K562 (cell line): ENCODE results near the gene SLC25A20. TPM values are rescaled to one million over a fixed set of nuclear protein-coding genes. Genes with fewer than 3 reads are reported as not detected.

Experiments used
- ASH1L ChIP-seq: fragments of 450-650 bp; IDR thresholded peaks from 2 replicates; pipeline ENCODE4 v1.6.1; 2018; ENCODE audit warnings: borderline replicate concordance, mild to moderate bottlenecking, low read depth; ENCODE audit not compliant: partially characterized antibody
- MYNN ChIP-seq, 2 experiments: sonication (generic); formaldehyde crosslinking in 1 of 2; IDR thresholded peaks; 2 replicates each; pipeline versions ENCODE4 v1.5.0 to v1.6.1; 2016 to 2020; ENCODE audit warnings: antibody characterized with exemption in 1 of 2, missing genetic modification reagents in 1 of 2
- RBM14 ChIP-seq: fragments of 200-400 bp; formaldehyde crosslinking; IDR thresholded peaks from 2 replicates; pipeline ENCODE4 v1.6.1; 2018; ENCODE audit warnings: low read depth, mild to moderate bottlenecking, low read length, moderate library complexity, borderline replicate concordance; ENCODE audit not compliant: insufficient read depth
- ZNF121 ChIP-seq: sonication (generic); formaldehyde crosslinking; conservative IDR thresholded peaks from 2 replicates; pipeline ENCODE4 v1.8.0; 2022; ENCODE audit warnings: missing genetic modification reagents
- ZNF407 ChIP-seq: fragments of 450-650 bp; IDR thresholded peaks from 2 replicates; pipeline ENCODE4 v1.6.1; 2016; ENCODE audit warnings: low read depth
- polyA plus RNA-seq, 8 experiments: library from polyadenylated mRNA; depleted of rRNA in 4 of 8; stranded (reverse) in 5 of 8; unstranded in 3 of 8; fragments of >200 nt; fragmentation: Nextera tagmentation in 2 of 8; fragmentation: Illumina TruSeq in 1 of 8; extraction: Ambion mirVana in 2 of 8; extraction: Trizol in 1 of 8; gene quantifications; 2 replicates each; pipeline versions ENCODE4 v1.2.1 to v1.2.3, GENCODE V29; 2011 to 2014; ENCODE audit warnings: inconsistent platforms in 1 of 8, missing spikeins in 1 of 8
- total RNA-seq, 7 experiments: library from RNA; depleted of rRNA in 6 of 7; stranded (reverse); fragments of >200 nt in 6 of 7; fragmentation: Illumina TruSeq in 2 of 7; extraction: Trizol in 2 of 7; gene quantifications; 2 replicates each; pipeline versions ENCODE4 v1.2.1 to v1.2.3, GENCODE V29; 2011 to 2021; ENCODE audit warnings: low replicate concordance in 1 of 7
- TF ChIP-seq, protein P1 (sequence below): fragments of 450-650 bp; IDR thresholded peaks from 2 replicates; pipeline ENCODE4 v1.7.0; 2016; ENCODE audit warnings: borderline replicate concordance

Gene SLC25A20
- total and polyA plus RNA-seq, 9 of the 15 experiments (the other 6 are each of a cell fraction or from before 2014, with no cell fraction given), result 14.3 to 48.1 (median 21.6) TPM

DNA sequence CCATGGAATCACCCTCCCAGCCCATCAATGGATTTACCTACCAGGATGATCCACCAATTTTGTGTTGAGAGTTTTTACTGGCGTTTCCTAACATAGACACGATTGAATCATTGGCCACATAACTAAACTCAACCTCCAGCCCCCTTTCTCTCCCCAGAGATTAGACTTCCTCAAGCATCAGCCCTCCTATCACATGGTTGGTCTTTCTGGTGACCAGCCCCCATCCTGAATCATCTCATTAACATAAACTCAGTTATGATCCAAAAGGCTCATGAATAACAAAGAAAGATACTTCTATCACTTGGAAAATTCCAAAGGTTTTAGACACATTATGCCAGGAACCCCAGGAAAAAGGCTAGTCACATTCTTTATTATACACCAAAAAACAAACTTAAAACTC lies 72.2 kb downstream of the SLC25A20 start (continued):
- TF ChIP-seq, protein P1, sequence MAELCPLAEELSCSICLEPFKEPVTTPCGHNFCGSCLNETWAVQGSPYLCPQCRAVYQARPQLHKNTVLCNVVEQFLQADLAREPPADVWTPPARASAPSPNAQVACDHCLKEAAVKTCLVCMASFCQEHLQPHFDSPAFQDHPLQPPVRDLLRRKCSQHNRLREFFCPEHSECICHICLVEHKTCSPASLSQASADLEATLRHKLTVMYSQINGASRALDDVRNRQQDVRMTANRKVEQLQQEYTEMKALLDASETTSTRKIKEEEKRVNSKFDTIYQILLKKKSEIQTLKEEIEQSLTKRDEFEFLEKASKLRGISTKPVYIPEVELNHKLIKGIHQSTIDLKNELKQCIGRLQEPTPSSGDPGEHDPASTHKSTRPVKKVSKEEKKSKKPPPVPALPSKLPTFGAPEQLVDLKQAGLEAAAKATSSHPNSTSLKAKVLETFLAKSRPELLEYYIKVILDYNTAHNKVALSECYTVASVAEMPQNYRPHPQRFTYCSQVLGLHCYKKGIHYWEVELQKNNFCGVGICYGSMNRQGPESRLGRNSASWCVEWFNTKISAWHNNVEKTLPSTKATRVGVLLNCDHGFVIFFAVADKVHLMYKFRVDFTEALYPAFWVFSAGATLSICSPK, result no peak
- TF ChIP-seq RBM14, result no peak
- no peak for TF ChIP-seq ASH1L
- no peak for TF ChIP-seq MYNN (IDR thresholded peaks at IDR 0.05)
- TF ChIP-seq MYNN (CRISPR knock-in tag; IDR thresholded peaks at IDR 0.05), result no peak
- no peak for TF ChIP-seq ZNF407
- no peak for TF ChIP-seq ZNF121
